GM19452 (cell line): Measurements from ENCODE around the gene ANP32E.
"Not testable (repeated sequence)": the region's sequence is repeated elsewhere in the genome, so short reads cannot be mapped to it uniquely, and the experiment has no call there.

Experiments
- ATAC-seq: cut with Tn5 transposase; IDR thresholded peaks from one replicate; pipeline ENCODE4 v1.9.1; 2021; ENCODE audit not compliant: unreplicated experiment

ANP32E gene

GRCh38 chr1:150257624-150258585 lies 22.0 kb upstream of the ANP32E start, which contains the start of gene CA14:
TSS of gene CA14 (plus strand) at chr1:150257774. CDS start at chr1:150258129, 355 bp downstream.
- ATAC-seq, result no peak

GRCh38 chr1:150256554-150257341 lies 20.8 kb upstream of the ANP32E start:
- no peak for ATAC-seq

GRCh38 chr1:150256198-150256553 lies 20.3 kb upstream of the ANP32E start:
- no peak for ATAC-seq

DNA sequence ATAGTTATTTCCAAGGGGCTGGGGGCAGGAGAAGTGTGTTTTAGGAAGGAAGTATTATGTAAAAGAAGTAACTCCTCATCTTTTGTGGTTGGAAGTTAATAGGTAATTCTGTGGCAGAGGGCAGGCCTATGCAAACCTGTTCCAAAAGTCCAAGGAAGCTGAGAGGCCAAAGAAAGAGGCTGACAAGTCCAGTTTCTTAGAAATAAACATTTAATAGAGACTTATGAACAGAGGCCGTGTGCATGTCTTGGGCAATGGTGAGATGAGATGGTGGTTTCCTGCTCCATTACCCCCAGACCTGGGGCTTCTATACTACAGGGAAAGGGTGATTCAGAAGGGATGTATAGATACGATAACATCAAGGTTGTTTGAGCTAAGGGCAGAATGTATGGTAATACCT lies 14.0 kb upstream of the ANP32E start:
- no peak for ATAC-seq

- ATAC-seq, result no peak
Measured at GRCh38 chr1:150243003-150243402, 7.1 kb upstream of the ANP32E start.

GRCh38 chr1:150237746-150238145 lies 1.8 kb upstream of the ANP32E start:
- no peak for ATAC-seq

- not testable (repeated sequence) for ATAC-seq
Measured at GRCh38 chr1:150237176-150237575, 1.3 kb upstream of the ANP32E start.

DNA sequence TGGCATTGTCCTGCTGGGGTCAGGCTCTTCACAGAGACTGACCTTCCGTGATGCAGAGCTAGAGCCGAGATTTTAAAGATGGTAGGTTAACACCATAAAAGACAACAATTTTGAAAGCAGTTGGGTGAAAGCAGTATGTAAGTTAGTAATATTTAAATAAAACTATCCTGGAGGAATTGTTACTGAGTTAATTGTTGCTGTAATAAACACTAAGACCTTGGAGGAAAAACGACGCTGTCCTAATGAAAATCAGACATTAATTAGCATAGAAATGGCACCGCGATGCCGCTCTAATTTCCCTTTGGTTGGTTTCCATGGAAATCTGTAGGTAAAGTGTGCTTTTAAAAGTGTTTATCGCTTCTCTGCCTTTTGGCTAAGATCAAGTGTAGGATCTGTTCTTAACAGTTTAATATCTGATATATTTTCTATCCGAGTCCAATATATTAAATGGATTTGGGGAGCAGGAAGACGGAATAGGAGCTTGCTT lies 745 bp upstream of the ANP32E start:
- ATAC-seq, result no peak

DNA sequence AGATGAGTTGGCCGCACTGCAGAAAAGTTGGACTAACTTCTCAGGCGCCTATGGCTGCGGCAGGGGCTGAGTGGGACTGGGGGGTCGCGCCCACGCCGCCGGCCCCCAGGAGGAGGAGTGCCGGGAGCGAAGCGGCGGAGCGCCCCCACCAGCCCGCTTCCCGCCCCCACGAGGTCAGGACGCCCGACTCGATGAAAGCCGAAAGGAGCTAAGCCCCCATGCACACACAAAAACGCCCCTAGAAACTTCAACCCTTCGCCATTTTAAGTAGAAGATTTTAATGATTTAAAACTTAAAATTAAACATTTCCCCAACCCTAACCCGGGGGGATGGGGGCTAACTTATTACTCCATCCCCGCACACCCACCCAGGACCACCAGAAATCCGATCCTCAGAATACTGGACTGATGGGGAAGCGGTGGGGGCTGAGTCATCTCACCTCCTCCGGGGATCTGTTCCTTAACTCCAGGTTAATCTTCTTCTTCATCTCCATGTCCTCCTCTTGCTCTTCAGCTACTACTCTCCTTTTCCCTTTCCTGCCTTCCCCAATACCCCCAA lies 539 bp downstream of the ANP32E start:
- ATAC-seq, result no peak

DNA sequence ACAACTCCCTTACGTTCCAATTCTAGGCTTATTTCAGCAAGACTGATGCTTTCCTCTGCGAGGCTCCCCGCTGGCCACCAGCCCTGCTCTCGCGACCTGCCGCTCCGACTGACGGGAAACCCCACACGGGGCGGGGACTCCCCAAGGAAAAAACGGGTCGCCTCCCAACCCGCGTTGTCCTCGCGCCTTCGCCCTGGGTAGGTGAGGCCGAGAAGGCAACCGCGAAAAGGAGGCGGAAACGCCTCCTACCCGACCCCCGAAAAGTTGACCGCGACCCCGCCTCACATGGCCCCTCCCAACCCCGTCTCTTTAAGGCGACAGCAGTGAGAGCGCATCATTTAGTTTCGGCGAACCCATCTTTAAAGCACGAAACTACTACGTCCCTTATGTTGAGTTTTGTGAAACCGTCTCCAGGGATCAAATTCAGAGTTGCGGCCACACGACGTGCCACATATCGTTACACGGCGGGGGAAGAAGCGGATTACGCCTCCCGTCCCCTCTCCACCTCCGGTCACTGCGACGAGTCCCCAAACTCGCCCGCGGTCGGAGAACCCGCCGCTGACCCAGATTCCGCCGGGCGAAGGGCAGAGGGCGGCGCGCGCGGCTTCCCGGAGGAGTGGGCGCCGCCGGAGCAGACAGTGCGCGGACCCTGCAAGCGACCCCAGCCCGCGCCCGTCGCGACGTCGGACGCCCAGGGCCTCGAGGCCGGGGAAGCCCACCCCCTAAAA lies 1.2 kb downstream of the ANP32E start:
- ATAC-seq, result peak; percentile 46

- ATAC-seq, result no peak
Measured at GRCh38 chr1:150234309-150234565, 1.7 kb downstream of the ANP32E start.

- no peak for ATAC-seq
Measured at GRCh38 chr1:150233359-150234308, 2.3 kb downstream of the ANP32E start.

GRCh38 chr1:150232921-150233320 lies 3.0 kb downstream of the ANP32E start:
- ATAC-seq, result not testable (repeated sequence)

GRCh38 chr1:150228246-150228645 lies 7.7 kb downstream of the ANP32E start:
- not testable (repeated sequence) for ATAC-seq

DNA sequence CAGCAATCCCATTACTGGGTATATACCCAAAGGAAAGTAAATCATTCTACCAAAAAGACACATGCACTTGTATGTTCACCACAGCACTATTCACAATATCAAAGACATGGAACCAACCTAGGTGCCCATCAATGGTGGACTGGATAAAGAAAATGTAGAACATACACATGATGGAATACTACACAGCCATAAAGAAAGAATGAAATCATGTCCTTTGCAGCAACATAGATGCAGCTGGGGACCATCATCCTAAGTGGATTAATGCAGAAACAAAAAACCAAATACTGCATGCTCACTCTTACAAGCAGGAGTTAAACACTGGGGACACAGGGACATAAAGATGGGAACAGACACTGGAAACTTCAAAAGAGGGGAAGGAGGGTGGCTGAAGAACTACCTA lies 8.7 kb downstream of the ANP32E start:
- no peak for ATAC-seq

GRCh38 chr1:150226486-150226885 lies 9.4 kb downstream of the ANP32E start:
- no peak for ATAC-seq

DNA sequence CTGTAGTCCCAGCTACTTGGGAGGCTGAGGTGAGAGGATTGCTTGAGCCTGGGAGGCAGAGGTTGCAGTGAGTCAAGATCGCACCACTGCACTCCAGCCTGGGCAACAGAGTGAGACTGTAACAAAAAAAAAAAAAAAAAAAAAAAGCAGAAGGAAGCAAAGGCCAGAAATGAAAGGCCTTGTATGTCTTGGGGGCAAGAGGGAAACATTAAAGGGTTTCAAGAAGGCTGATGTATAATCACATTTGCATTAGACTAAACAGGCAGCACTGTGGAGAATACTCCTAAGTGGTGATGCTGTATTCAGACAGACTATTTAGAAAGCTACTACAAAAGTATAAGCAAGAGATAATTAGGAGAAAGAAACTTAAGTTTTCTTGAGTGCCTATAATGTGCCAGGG lies 10.4 kb downstream of the ANP32E start:
- no peak for ATAC-seq

GRCh38 chr1:150224983-150225382 lies 10.9 kb downstream of the ANP32E start:
- ATAC-seq, result no peak

DNA sequence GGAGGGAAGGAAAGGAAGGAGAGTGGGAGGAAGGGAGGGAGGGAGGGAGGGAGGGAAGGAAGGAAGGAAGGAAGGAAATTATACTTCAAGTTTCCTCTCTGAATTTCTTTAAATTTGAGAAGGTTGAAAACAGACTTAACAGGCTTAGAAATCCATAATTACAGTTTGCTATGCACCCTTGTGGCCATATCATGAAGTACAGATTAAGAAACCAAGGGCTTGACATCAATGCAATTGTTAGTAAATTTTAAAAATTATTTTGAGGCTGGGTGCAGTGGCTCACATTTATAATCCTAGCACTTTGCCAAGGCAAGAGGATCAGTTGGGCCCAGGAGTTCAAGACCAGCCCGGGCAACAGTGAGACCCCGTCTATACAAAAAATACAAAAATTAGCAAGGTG lies 14.4 kb downstream of the ANP32E start:
- ATAC-seq, result no peak

DNA sequence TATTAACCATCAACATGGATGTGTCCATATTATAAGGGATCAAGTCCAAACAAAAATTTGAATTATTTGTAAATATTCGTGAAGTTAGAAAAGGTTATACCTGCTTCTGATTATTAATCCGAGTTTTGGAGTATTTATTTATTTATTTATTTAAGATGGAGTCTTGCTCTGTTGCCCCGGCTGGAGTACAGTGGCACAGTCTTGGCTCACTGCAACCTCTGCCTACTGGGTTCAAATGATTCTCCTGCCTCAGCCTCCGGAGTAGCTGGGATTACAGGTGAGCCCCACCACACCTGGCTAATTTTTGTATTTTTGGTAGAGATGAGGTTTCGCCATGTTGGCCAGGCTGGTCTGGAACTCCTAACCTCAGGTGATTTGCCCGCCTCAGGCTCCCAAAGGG lies 20.1 kb downstream of the ANP32E start:
- ATAC-seq, result not testable (repeated sequence)
